Liver (tissue), 9 donors: ENCODE data around the gene ARHGAP21. TPM values are rescaled to one million over a fixed set of nuclear protein-coding genes. Genes with fewer than 3 reads are reported as not detected.

ENCODE experiments used
- DNase-seq: peaks from one replicate; pipeline ENCODE4 v3.0.0-alpha.2; 2017; ENCODE audit warnings: low spot score
- H3K27ac ChIP-seq, 2 donors: one replicate each; pipeline ENCODE4 v1.7.0; 2013; ENCODE audit warnings: inconsistent platforms in 2 of 2, low read length in 2 of 2, control low read depth in 1 of 2, low read depth in 1 of 2, mild to moderate bottlenecking in 1 of 2
- H3K27me3 ChIP-seq, 4 donors: one replicate each; pipeline versions ENCODE4 v1.6.1 to v1.7.0; 2013; ENCODE audit warnings: low read length in 3 of 4, inconsistent platforms in 1 of 4, mild to moderate bottlenecking in 1 of 4, moderate library complexity in 1 of 4; ENCODE audit not compliant: control insufficient read depth in 4 of 4, insufficient read depth in 4 of 4
- H3K36me3 ChIP-seq, 4 donors: one replicate each; pipeline versions ENCODE4 v1.6.1 to v1.7.0; 2013; ENCODE audit warnings: low read length in 3 of 4, mild to moderate bottlenecking in 3 of 4, low read depth in 1 of 4, moderate library complexity in 1 of 4; ENCODE audit not compliant: control insufficient read depth in 4 of 4, insufficient read depth in 3 of 4
- H3K4me1 ChIP-seq, 4 donors: one replicate each; pipeline versions ENCODE4 v1.6.1 to v1.7.0; 2013; ENCODE audit warnings: low read length in 3 of 4, mild to moderate bottlenecking in 3 of 4, moderate library complexity in 1 of 4; ENCODE audit not compliant: control insufficient read depth in 4 of 4, insufficient read depth in 4 of 4
- H3K4me3 ChIP-seq, 3 donors: one replicate each; pipeline versions ENCODE4 v1.6.1 to v1.7.0; 2013; ENCODE audit warnings: low read length in 3 of 3, control low read depth in 1 of 3, low read depth in 1 of 3, mild to moderate bottlenecking in 1 of 3
- H3K9ac ChIP-seq, 2 donors: one replicate each; pipeline ENCODE4 v1.7.0; 2013; ENCODE audit warnings: low read length in 2 of 2, mild to moderate bottlenecking in 2 of 2, moderate library complexity in 2 of 2, control low read depth in 1 of 2, low read depth in 1 of 2
- H3K9me3 ChIP-seq, 4 donors: one replicate each; pipeline versions ENCODE4 v1.6.1 to v1.7.0; 2013; ENCODE audit warnings: low read length in 3 of 4; ENCODE audit not compliant: control insufficient read depth in 4 of 4
- ATF3 ChIP-seq: IDR thresholded peaks from 2 replicates; pipeline ENCODE4 v1.6.1; 2016; ENCODE audit warnings: antibody characterized with exemption
- EGR1 ChIP-seq, 2 donors: IDR thresholded peaks; 2 replicates each; pipeline ENCODE4 v1.6.1; 2016 to 2018; ENCODE audit warnings: antibody characterized with exemption in 2 of 2, low read depth in 2 of 2
- FOXA1 ChIP-seq: IDR thresholded peaks from 2 replicates; pipeline ENCODE4 v1.6.1; 2016; ENCODE audit warnings: antibody characterized with exemption
- FOXA2 ChIP-seq: IDR thresholded peaks from 2 replicates; pipeline ENCODE4 v1.6.1; 2016; ENCODE audit warnings: antibody characterized with exemption
- GABPA ChIP-seq, 2 donors: IDR thresholded peaks in 1 of 2; conservative IDR thresholded peaks in 1 of 2; 2 replicates each; pipeline ENCODE4 v1.6.1; 2016; ENCODE audit warnings: antibody characterized with exemption in 2 of 2, mild to moderate bottlenecking in 1 of 2, moderate library complexity in 1 of 2
- HNF4A ChIP-seq, 2 donors: conservative IDR thresholded peaks; 2 replicates each; pipeline ENCODE4 v1.6.1; 2016; ENCODE audit warnings: antibody characterized with exemption in 2 of 2, mild to moderate bottlenecking in 2 of 2
- HNF4G ChIP-seq: IDR thresholded peaks from 2 replicates; pipeline ENCODE4 v1.6.1; 2016; ENCODE audit warnings: antibody characterized with exemption
- JUND ChIP-seq, 2 donors: IDR thresholded peaks; 2 replicates each; pipeline ENCODE4 v1.6.1; 2016; ENCODE audit warnings: antibody characterized with exemption in 2 of 2
- NR2F2 ChIP-seq: IDR thresholded peaks from 2 replicates; pipeline ENCODE4 v1.6.1; 2016; ENCODE audit warnings: antibody characterized with exemption
- REST ChIP-seq: IDR thresholded peaks from 2 replicates; pipeline ENCODE4 v1.6.1; 2016; ENCODE audit warnings: antibody characterized with exemption, mild to moderate bottlenecking
- SP1 ChIP-seq: IDR thresholded peaks from 2 replicates; pipeline ENCODE4 v1.6.1; 2018; ENCODE audit warnings: antibody characterized with exemption, mild to moderate bottlenecking
- TAF1 ChIP-seq: conservative IDR thresholded peaks from 2 replicates; pipeline ENCODE4 v1.6.1; 2016; ENCODE audit warnings: antibody characterized with exemption, mild to moderate bottlenecking
- YY1 ChIP-seq: IDR thresholded peaks from 2 replicates; pipeline ENCODE4 v1.6.1; 2016; ENCODE audit warnings: antibody characterized with exemption, mild to moderate bottlenecking
- WGBS: extraction: QIAGEN DNeasy Blood & Tissue Kit; methylation state at CpG from one replicate; pipeline ENCODE4 v1.1.7; 2013; 5-methylcytosine and 5-hydroxymethylcytosine counted together
- polyA plus RNA-seq, 2 donors: library from polyadenylated mRNA; stranded (reverse) in 1 of 2; unstranded in 1 of 2; fragments of 200-250 nt in 1 of 2; fragments of >200 nt in 1 of 2; fragmentation: Nextera tagmentation in 1 of 2; extraction: Ambion mirVana in 1 of 2; gene quantifications; one replicate each; pipeline versions ENCODE4 v1.2.1 to v1.2.3, GENCODE V29; 2013 to 2015
- total RNA-seq, 2 donors: library from RNA; depleted of rRNA; stranded (reverse); fragments of >200 nt; gene quantifications; one replicate each; pipeline ENCODE4 v1.2.3, GENCODE V29; 2014
- TF ChIP-seq, protein P1 (sequence below): fragments of 150-350 bp; IDR thresholded peaks from 2 replicates; pipeline ENCODE4 v1.5.1; 2017; ENCODE audit warnings: improper control_type of control experiment, low read depth, low read length; ENCODE audit not compliant: missing input control
- TF ChIP-seq, protein P2 (sequence below): IDR thresholded peaks from 2 replicates; pipeline ENCODE4 v1.6.1; 2016; ENCODE audit warnings: antibody characterized with exemption
- TF ChIP-seq, protein P3 (sequence below): IDR thresholded peaks from 2 replicates; pipeline ENCODE4 v1.6.1; 2016; ENCODE audit warnings: antibody characterized with exemption
- donor health status: healthy.
- donor health status: healthy.
- donor health status: healthy.
- donor health status: healthy.
- donor health status: healthy.

ARHGAP21 gene
- total and polyA plus RNA-seq, 4 donors, result 7.8 to 30.6 (median 15.7) TPM

GRCh38 chr10:24571870-24572450, 151.7 kb downstream of the ARHGAP21 start:
- Histone ChIP-seq H3K9ac (no peak overlapping the region), H3K27me3 (no peaks in the 10 kb centered on the region), H3K9me3 (no peaks in the 10 kb centered on the region), H3K4me1 (no peaks in the 10 kb centered on the region), H3K27ac (no peak overlapping the region), H3K36me3 (no peaks in the 10 kb centered on the region), H3K4me3 (no peak overlapping the region)
- no peak for DNase-seq
- 75% methylated on average over 7 of the region's 7 CpGs for WGBS
- TF ChIP-seq TAF1 (no peak), HNF4A (conservative IDR thresholded peaks at IDR 0.05) (no peak), SP1 (no peak), FOXA2 (no peak), NR2F2 (no peak), GABPA (IDR thresholded peaks at IDR 0.05 in 1 of 2, conservative IDR thresholded peaks at IDR 0.05 in 1 of 2) (no peak), YY1 (no peak), ATF3 (no peak)
- TF ChIP-seq, protein P1, sequence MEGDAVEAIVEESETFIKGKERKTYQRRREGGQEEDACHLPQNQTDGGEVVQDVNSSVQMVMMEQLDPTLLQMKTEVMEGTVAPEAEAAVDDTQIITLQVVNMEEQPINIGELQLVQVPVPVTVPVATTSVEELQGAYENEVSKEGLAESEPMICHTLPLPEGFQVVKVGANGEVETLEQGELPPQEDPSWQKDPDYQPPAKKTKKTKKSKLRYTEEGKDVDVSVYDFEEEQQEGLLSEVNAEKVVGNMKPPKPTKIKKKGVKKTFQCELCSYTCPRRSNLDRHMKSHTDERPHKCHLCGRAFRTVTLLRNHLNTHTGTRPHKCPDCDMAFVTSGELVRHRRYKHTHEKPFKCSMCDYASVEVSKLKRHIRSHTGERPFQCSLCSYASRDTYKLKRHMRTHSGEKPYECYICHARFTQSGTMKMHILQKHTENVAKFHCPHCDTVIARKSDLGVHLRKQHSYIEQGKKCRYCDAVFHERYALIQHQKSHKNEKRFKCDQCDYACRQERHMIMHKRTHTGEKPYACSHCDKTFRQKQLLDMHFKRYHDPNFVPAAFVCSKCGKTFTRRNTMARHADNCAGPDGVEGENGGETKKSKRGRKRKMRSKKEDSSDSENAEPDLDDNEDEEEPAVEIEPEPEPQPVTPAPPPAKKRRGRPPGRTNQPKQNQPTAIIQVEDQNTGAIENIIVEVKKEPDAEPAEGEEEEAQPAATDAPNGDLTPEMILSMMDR, result no peak
- TF ChIP-seq, protein P2, sequence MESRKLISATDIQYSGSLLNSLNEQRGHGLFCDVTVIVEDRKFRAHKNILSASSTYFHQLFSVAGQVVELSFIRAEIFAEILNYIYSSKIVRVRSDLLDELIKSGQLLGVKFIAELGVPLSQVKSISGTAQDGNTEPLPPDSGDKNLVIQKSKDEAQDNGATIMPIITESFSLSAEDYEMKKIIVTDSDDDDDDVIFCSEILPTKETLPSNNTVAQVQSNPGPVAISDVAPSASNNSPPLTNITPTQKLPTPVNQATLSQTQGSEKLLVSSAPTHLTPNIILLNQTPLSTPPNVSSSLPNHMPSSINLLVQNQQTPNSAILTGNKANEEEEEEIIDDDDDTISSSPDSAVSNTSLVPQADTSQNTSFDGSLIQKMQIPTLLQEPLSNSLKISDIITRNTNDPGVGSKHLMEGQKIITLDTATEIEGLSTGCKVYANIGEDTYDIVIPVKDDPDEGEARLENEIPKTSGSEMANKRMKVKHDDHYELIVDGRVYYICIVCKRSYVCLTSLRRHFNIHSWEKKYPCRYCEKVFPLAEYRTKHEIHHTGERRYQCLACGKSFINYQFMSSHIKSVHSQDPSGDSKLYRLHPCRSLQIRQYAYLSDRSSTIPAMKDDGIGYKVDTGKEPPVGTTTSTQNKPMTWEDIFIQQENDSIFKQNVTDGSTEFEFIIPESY, result no peak
- TF ChIP-seq, protein P3, sequence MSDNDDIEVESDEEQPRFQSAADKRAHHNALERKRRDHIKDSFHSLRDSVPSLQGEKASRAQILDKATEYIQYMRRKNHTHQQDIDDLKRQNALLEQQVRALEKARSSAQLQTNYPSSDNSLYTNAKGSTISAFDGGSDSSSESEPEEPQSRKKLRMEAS, result no peak

- Histone ChIP-seq H3K36me3 (no peaks in the 10 kb centered on the region), H3K27ac (no peak overlapping the region), H3K9me3 (no peaks in the 10 kb centered on the region), H3K9ac (no peak overlapping the region), H3K4me3 (no peak overlapping the region), H3K4me1 (no peaks in the 10 kb centered on the region), H3K27me3 (no peaks in the 10 kb centered on the region)
- DNase-seq, result no peak
- WGBS, result 91% methylated on average over 9 of the region's 9 CpGs
- TF ChIP-seq REST (no peak), HNF4G (no peak), JUND (IDR thresholded peaks at IDR 0.05) (no peak), SP1 (no peak), HNF4A (conservative IDR thresholded peaks at IDR 0.05) (no peak), EGR1 (IDR thresholded peaks at IDR 0.05; ENCODE audit: low read depth in 2 of 2) (no peak), GABPA (IDR thresholded peaks at IDR 0.05 in 1 of 2, conservative IDR thresholded peaks at IDR 0.05 in 1 of 2) (no peak), FOXA2 (no peak), TAF1 (no peak), FOXA1 (no peak), ATF3 (no peak)
- TF ChIP-seq, protein P3, result no peak
- TF ChIP-seq, protein P1, result no peak
- TF ChIP-seq, protein P2, result no peak
These were observed 152.8 kb downstream of the ARHGAP21 start for GRCh38 chr10:24570658-24571426.
